Inferior parietal cortex (tissue), 1 donor: ENCODE results near the gene ITPRIPL1.

Experiments used
- DNase-seq: peaks from one replicate; pipeline ENCODE4 v3.0.0-alpha.2; 2016; ENCODE audit errors: extremely low spot score

The ITPRIPL1 gene

GRCh38 chr2:96320728-96321622 is 4.1 kb upstream of the ITPRIPL1 start:
- no peak for DNase-seq

GRCh38 chr2:96323849-96324248 is 1.3 kb upstream of the ITPRIPL1 start:
- DNase-seq, result no peak

GRCh38 chr2:96324721-96325040 is 436 bp upstream of the ITPRIPL1 start:
- no peak for DNase-seq

- no peak for DNase-seq
Observed at GRCh38 chr2:96325884-96326255, 753 bp downstream of the ITPRIPL1 start.

- DNase-seq, result no peak
Observed at GRCh38 chr2:96326564-96326963, 1.4 kb downstream of the ITPRIPL1 start.

GRCh38 chr2:96326990-96327820 is 2.1 kb downstream of the ITPRIPL1 start:
- no peak for DNase-seq

GRCh38 chr2:96329456-96329855 is 4.3 kb downstream of the ITPRIPL1 start:
- no peak for DNase-seq

GRCh38 chr2:96329874-96330273 is 4.8 kb downstream of the ITPRIPL1 start:
- no peak for DNase-seq

- no peak for DNase-seq
Observed at GRCh38 chr2:96330407-96330806, 5.3 kb downstream of the ITPRIPL1 start.

- DNase-seq, result no peak
Observed at GRCh38 chr2:96333708-96334107, 8.6 kb downstream of the ITPRIPL1 start.

- no peak for DNase-seq
Observed at GRCh38 chr2:96336104-96336775, 11.1 kb downstream of the ITPRIPL1 start.

GRCh38 chr2:96336873-96337272 is 11.8 kb downstream of the ITPRIPL1 start:
- no peak for DNase-seq

GRCh38 chr2:96340493-96341414 is 15.6 kb downstream of the ITPRIPL1 start:
- no peak for DNase-seq

GRCh38 chr2:96341641-96342040 is 16.5 kb downstream of the ITPRIPL1 start:
- DNase-seq, result no peak

- no peak for DNase-seq
Observed at GRCh38 chr2:96342085-96342484, 17.0 kb downstream of the ITPRIPL1 start.

- DNase-seq, result no peak
Observed at GRCh38 chr2:96344011-96344410, 18.9 kb downstream of the ITPRIPL1 start.

- DNase-seq, result no peak
Observed at GRCh38 chr2:96345438-96345837, 20.3 kb downstream of the ITPRIPL1 start.

- DNase-seq, result no peak
Observed at GRCh38 chr2:96345868-96346462, 20.8 kb downstream of the ITPRIPL1 start.

- DNase-seq, result no peak
Observed at GRCh38 chr2:96347395-96347794, 22.3 kb downstream of the ITPRIPL1 start.

GRCh38 chr2:96353032-96353561 is 28.0 kb downstream of the ITPRIPL1 start:
- peak; percentile 62 for DNase-seq
